GM19193 (cell line): ENCODE results near the gene DHRSX.

Source experiments
- POLR2A ChIP-seq: IDR thresholded peaks from 4 replicates; pipeline ENCODE4 v1.6.1; 2011; ENCODE audit not compliant: insufficient read depth, insufficient read length; ENCODE audit errors: extremely low read depth

Gene DHRSX

DNA sequence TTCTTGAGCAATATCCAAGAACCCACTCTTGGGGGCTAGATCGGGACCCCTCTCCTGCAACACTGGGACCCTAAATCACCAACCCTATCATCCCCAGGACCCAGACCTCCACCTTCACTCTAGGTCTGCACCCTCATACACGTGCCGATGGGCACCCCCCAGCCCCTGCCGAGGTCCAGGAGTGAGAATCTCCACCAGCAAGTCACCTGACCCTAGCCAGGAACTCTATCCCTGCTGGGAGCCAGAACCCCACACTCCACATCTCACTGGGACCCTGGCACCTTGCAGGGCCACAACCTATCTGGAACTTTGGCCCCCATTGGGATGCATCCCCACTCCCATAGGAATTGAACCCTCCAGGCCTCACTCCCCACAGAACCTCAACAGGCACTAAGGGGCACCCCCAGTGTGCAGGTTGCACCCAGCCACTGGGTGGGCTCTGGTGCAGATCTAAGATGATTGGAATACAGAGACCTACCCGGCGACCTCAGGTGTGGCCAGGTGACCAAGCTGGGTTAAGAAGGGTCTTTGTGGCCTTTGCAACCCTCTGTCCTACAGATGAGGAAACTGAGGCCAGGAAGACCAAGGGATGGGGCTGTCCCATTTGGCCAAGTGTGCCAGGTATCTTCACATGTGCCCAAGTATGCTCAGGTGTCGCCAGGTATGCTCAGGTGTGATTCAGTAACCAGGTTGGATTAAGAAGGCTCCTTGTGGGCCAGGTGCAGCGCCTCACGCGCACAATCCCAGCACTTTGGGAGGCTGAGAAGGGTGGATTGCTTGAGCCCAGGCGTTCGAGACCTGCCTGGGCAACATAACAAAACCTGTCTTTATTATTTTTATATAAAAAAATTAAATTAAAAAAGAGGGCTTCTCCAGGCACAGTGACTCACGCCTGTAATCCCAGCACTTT lies 3.1 kb upstream of the DHRSX start:
- no peak for TF ChIP-seq POLR2A

DNA sequence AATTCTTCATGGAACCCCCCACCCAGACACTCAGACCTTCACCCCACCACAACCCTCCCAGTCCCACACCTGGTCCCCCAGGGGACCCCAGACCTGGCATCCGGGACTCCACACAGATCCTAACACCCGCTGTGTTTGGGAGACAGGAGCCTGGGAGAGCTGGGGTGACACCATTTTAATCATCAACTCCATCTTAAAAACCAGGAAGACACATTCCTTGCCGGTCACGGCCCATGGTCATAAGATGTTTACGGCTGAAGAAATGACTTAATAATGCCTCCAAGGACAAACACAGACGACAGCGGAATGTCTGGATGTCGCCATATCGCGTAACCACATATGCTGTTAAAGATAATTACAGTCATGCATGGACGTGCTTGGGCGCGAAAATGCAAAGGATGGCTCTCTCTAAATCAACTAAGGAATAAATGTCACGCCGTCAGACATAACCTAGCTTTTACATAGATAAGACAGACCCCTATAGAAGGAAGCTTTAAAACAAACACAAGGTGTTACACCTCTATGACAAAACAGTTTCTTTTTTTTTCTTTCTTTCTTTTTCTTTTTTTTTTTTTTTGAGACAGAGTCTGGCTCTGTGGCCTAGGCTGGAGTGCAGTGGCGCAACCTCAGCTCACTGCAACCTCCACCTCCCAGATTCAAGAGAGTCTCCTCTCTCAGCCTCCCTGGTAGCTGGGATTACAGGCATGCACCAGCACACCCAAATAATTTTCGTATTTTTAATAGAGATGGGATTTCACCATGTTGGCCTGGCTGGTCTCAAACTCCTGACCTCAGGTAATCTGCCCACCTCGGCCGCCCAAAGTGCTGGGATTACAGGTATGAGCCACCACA lies 2.1 kb upstream of the DHRSX start:
- no peak for TF ChIP-seq POLR2A

DNA sequence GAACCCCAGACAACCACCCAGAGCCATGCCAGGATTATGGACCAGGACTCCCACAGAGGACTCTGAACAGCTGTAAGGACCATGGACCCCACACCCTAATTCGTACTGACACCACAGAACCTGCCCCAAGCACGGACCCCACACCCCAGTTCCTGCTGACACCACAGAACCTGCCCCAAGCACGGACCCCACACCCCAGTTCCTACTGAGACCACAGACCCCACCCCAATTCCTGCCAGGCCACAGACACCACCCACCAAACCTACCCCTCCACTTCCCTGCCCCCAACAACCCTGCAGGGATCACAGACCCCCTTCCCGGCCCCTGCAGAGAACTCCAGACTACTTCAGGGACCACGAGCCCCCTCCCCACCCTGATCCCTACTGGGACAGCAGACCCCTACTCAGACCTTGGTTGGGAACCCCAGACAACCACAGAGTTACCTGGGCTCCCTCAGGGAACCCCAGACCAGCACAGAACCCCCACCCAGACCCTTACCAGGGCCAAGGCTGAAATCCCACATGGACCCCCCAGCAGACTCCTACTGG lies 1.4 kb upstream of the DHRSX start:
- TF ChIP-seq POLR2A: no peak

DNA sequence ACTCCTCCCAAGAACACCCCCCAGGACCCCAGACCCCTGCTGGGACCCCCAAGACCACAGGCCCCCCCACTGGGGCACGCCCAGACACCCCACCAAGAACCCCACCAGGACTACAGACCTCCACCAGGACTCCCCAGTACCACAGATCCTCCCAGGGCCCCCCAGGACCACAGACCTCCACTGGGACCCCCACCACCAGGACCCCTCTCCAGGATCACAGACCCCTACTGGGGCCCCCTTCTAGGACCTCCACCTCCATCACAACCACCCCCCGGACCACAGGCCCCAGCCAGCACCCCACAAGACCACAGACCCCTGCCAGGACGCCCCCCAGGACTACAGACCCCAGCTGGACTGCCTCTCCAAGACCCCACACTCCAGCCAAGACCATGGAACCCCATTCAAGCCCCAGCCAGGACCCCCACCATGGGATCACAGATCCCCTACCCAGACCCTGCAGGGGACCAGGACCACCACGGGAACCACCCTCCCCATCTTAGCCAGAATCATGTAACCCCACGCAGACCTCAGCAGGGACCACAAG lies 855 bp upstream of the DHRSX start:
- no peak for TF ChIP-seq POLR2A

DNA sequence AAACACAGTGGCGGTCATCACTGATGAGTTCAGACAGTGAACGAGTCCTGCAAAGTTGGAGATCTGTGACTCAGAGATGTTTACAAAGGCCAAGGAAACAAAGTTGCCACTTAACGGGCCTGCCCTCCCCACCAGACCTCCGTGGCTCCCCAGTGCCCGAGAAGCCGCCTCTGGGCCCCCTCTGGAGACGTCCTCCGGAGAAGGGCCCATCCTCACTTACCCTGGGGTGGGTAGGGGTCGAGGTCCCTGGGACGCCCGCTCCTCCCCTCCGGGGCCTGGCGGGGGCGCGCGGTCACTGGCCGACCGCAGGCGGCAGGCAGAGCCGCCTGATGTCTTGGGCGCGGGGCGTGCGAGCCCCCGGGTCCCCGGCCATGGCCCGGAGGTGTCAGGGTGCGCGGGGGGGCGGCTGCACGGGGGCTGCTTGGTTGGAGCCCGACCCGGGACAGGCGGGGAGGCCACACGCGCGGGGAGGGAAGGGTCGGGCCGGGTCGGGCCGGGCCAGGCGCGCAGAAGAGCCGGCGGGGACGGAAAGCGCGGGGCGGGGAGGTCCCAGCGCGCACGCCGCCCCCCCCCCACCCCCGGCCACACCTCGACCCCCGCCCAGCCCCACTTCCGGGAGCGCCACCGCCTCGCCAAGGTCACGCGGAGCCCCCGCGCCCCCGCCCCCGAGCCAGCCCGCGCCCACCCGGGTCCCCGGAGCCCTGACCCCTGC lies 529 bp downstream of the DHRSX start:
- no peak for TF ChIP-seq POLR2A

DNA sequence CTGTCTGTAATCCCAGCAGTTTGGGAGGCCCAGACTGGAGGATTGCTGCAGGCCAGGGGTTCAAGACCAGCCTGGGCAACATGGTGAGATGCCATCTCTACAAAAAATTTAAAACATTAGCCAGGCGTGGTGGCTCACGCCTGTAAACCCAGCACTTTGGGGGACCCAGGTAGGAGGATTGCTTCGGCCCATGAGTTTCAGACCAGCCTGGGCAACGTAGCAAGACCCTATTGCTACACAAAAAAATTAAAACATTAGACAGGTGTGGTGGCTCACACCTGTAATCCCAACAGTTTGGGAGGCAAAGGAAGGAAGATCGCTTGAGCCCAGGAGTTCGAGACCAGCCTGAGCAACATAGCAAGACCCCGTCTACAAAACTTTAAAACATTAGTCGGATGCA lies 1.3 kb downstream of the DHRSX start:
- no peak for TF ChIP-seq POLR2A

DNA sequence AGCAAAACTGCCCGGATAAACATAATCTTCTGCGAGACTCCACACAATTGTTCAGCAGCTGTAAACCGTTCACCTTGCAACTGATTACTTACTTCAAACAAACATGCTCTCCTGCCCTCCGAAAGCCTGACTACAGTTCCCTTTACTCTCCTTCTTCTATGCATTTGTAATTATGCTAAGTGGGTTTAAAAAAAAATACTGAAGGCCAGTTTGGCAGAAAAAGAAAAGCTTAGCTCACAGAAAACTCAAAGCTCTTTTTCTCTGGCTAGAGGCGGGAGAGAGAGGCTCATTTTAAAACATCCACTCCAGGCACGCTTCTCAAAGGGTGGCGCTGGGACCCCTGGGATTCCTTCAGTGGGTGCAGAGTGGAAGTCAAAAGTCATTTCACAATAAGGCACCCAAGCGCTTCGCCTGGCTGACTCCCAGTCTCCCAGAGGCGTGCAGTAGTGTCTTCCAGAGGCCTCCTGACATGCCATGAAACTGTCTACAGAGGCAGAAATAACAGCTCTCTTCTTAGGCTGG lies 1.9 kb downstream of the DHRSX start:
- no peak for TF ChIP-seq POLR2A

DNA sequence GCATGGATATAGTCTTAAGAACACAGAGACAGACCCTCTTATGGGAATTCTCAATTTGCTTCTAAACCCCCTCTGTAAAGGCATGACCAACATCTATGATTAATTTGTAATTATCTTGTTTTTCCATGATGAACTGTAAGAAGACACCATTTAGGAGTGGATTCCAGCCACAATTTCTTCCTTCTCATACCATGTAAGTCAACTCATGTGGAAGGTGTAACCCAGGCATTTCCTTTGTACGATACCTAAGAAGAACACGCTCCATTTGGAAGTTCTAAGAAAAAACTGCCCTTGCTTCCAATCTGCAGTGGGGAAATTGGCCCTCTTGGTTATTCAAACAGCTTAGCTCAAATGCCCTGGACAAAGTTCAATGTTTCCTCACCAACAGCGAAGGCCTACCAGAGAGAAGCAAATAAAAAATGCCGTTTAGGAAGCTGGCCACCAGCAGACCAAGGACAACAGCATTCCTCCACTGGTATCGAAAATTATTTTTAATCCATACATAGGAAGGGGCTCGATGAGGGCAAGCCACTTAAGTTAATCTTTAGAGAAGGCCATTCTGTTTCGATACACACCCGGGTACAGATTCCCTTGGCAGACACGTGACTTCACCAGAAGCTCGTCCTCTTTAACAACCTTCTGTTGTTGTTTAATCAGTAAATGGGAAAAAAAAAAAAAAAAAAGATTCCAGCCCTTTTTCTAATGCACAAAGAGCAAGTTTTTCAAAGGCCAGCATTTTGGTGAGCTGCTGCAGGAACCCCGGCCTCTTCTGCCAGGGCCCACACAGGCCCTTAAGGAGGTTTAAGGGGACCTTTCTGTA lies 2.6 kb downstream of the DHRSX start:
- TF ChIP-seq POLR2A: no peak

DNA sequence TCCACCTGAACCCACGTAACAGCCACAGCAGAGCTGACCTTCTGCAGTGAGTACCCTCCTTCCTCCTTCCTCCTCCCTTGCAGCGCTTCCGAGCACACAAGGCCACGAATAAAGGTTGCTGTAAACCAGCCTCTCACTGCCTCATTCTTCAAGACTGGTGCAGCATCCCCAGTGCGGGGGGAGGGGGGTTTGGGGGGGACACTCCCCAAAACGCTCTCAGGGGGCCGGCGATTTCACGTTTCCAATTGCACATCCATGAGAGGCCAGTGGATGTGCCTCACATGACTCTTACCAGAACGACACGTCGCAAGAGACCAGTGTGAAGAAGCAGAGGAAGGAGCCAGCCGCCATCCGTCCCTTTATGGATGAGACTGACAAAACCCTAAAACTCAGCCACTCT lies 5.2 kb downstream of the DHRSX start:
- TF ChIP-seq POLR2A: no peak

DNA sequence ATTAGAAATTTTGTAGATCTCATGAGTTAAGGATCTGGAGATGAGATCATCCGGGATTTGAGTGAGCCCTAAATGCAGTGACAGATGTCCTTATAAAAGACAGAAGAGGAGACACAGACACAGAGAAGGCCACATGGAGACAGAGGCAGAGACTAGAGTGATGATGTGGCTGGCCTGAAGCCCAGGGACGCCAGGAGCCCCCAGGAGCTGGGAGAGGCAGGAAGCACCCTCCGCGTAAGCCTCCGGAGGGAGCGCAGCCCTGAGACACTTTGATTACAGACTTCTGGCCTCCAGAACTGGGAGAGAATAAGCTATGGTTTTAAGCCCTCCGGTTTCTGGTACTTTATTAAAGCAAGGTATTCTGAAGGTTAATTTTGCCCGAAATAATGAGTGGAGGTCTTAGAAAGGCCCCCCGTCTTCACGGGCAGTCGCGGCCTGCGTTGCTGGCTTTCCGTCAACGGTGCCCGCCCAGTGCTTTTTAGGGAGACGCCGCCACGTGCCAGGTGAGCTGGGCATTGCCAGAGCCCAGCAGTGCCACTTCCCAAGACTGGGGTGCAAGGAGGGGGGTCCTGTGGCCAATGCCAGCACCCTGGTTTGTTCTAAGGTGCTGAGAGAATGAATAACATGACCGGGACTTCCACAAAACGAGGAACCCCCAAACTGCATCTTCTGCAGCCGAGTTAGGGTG lies 8.1 kb downstream of the DHRSX start:
- no peak for TF ChIP-seq POLR2A

DNA sequence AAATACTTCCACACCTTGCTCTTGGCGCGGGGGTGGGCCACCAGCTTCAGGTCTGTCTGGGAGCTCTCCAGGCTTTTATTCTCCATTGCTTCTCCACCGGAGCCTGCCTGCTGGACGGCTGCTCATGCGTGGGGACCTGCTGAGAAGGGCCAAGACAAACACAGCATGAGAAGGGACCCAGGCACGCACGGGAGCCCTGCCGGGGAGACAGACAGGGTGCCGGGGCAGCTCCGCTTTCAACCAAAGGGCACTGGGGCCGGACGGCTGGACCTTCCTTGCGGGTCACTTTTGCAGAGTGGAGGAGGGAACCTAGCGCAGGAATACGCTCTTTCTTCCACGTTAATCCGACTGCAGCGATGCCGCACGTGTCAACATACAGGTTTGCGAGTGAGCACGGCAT lies 10.1 kb downstream of the DHRSX start:
- TF ChIP-seq POLR2A: no peak

DNA sequence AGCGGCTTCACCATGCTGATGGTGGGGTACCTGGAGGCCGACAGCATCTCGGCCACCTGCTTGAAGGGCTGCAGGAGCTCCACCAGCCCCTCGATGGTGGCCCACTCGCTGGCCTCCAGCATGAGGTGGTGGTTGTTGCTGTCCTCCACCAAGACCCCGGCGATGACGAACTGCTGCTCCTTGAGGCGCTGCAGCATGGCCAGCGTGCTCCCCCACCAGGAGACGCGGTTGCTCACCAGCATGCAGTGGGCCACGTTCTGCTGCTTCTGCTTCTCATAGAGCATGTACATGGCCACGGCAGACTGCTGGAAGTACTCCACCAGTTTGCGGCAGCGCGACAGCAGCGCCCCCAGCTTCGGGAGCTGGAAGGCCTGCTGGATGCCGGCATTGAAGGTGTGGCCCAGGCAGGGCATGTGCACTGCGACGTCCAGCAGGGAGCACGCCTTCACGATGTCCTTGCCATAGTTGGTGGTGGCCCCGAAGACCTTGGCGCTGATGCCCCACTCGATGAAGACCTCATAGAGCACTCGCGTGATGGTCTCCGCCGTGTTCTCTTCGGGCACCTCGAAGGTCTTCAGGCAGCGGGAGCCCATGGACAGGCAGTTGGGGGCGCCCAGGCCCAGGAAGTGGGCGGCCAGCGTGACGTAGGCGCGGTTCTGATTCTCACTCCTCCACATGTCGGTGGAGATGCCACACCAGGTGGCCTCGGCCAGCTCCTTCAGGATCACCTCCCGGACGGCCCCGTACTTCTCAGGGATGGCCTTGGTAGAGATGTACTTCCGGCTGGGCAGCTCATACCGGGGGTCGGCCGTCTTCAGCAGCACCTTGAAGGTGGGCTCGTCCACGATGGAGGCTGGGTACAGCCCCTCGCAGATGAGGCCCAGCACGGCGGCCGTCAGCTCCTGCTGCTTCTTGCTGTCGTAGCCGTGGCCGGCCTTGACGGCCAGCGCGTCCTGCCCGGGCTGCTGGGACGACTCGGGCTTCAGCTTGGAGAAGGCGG lies 11.0 kb downstream of the DHRSX start:
- peak; percentile 9 for TF ChIP-seq POLR2A
